SK-N-SH (cell line): ENCODE results near the gene TWF2. TPM values are rescaled to one million over a fixed set of nuclear protein-coding genes. Genes with fewer than 3 reads are reported as not detected.

Experiments
- CTCF ChIA-PET: fragments of 300-600, 350-600 bp; formaldehyde crosslinking; extraction: SDS; loops from one replicate; lab custom pipeline; 2021; lab: Yijun Ruan, JAX
- POLR2A ChIA-PET: fragments of 350-600 bp; sonication (Branson Sonifier 250); formaldehyde crosslinking; extraction: SDS; loops from one replicate; lab custom pipeline; 2020; ENCODE audit warnings: antibody characterized with exemption, inconsistent platforms; lab: Yijun Ruan, JAX
- DNase-seq: peaks from one replicate; pipeline ENCODE4 v3.0.0; 2012
- H2AFZ ChIP-seq: fragments of 200-600 bp; sonication (generic); 2 replicates; pipeline ENCODE4 v1.8.1; 2016; ENCODE audit warnings: antibody characterized with exemption, mild to moderate bottlenecking, low read depth
- H3F3A ChIP-seq: fragments of 200-600 bp; sonication (generic); replicated peaks from 2 replicates; pipeline ENCODE3; 2016; ENCODE audit warnings: antibody characterized with exemption, mild to moderate bottlenecking; ENCODE audit not compliant: insufficient read depth
- H3K27ac ChIP-seq, 2 experiments: fragments of 200-500 bp in 1 of 2; fragments of 200-600 bp in 1 of 2; sonication (Bioruptor generic) in 1 of 2; sonication (generic), shearing (Covaris generic) in 1 of 2; 2 replicates each; pipeline versions ENCODE4 v1.5.1 to v1.6.1; 2014 to 2016; ENCODE audit warnings: low read depth in 2 of 2, inconsistent platforms in 1 of 2, low read length in 1 of 2, mild to moderate bottlenecking in 1 of 2, mixed read lengths in 1 of 2
- H3K27me3 ChIP-seq: fragments of 200-600 bp; sonication (generic), shearing (Covaris generic); 2 replicates; pipeline ENCODE4 v1.6.1; 2016; ENCODE audit warnings: mixed run types; ENCODE audit not compliant: insufficient read depth
- H3K36me3 ChIP-seq, 2 experiments: fragments of 200-500 bp in 1 of 2; fragments of 200-600 bp in 1 of 2; sonication (Bioruptor generic) in 1 of 2; sonication (generic) in 1 of 2; replicated peaks in 1 of 2; 2 replicates each; pipeline versions ENCODE3 to v1.5.1; 2014 to 2016; ENCODE audit warnings: low read length in 1 of 2, mild to moderate bottlenecking in 1 of 2; ENCODE audit not compliant: insufficient read depth in 2 of 2, control insufficient read depth in 1 of 2
- H3K4me1 ChIP-seq, 2 experiments: fragments of 200-500 bp in 1 of 2; fragments of 200-600 bp in 1 of 2; sonication (Bioruptor generic) in 1 of 2; sonication (generic), shearing (Covaris generic) in 1 of 2; 2 replicates each; pipeline versions ENCODE4 v1.5.1 to v1.6.1; 2014 to 2016; ENCODE audit warnings: low read depth in 1 of 2, low read length in 1 of 2, mixed run types in 1 of 2; ENCODE audit not compliant: insufficient read depth in 2 of 2, control insufficient read depth in 1 of 2
- H3K4me2 ChIP-seq: fragments of 200-600 bp; sonication (generic), shearing (Covaris generic); 2 replicates; pipeline ENCODE4 v1.6.1; 2017; ENCODE audit warnings: mixed run types
- H3K4me3 ChIP-seq, 2 experiments: fragments of 200-500 bp in 1 of 2; fragments of 200-600 bp in 1 of 2; sonication (Bioruptor generic) in 1 of 2; sonication (generic), shearing (Covaris generic) in 1 of 2; 2 replicates each; pipeline versions ENCODE4 v1.5.1 to v1.8.1; 2014 to 2016; ENCODE audit warnings: low read depth in 2 of 2, inconsistent platforms in 1 of 2, low read length in 1 of 2, mild to moderate bottlenecking in 1 of 2, mixed read lengths in 1 of 2, moderate library complexity in 1 of 2
- H3K79me2 ChIP-seq: fragments of 200-600 bp; sonication (generic); 2 replicates; pipeline ENCODE4 v1.8.1; 2017; ENCODE audit warnings: mild to moderate bottlenecking; ENCODE audit not compliant: insufficient read depth
- H3K9ac ChIP-seq: fragments of 200-600 bp; sonication (generic); 2 replicates; pipeline ENCODE4 v1.6.1; 2017; ENCODE audit warnings: mixed run types
- H3K9me2 ChIP-seq: fragments of 200-600 bp; sonication (generic); 2 replicates; pipeline ENCODE4 v1.6.1; 2017; ENCODE audit warnings: mixed run types
- H3K9me3 ChIP-seq: fragments of 200-600 bp; sonication (generic); 2 replicates; pipeline ENCODE4 v1.6.1; 2017; ENCODE audit warnings: mixed run types, mild to moderate bottlenecking, moderate library complexity
- H4K20me1 ChIP-seq: fragments of 200-600 bp; sonication (generic); 2 replicates; pipeline ENCODE4 v1.6.1; 2017; ENCODE audit warnings: mild to moderate bottlenecking, mixed run types; ENCODE audit not compliant: insufficient read depth
- ELF1 ChIP-seq: IDR thresholded peaks from 2 replicates; pipeline ENCODE4 v1.4.0; 2012
- EZH2phosphoT487 ChIP-seq: fragments of 200-600 bp; sonication (generic); IDR thresholded peaks from 2 replicates; pipeline ENCODE4 v1.6.1; 2017; ENCODE audit warnings: low read depth, mixed run types, mild to moderate bottlenecking, antibody characterized with exemption, moderate library complexity, borderline replicate concordance
- FOSL2 ChIP-seq: IDR thresholded peaks from 2 replicates; pipeline ENCODE4 v1.4.0; 2012; ENCODE audit warnings: low read depth, mild to moderate bottlenecking, moderate library complexity, borderline replicate concordance
- FOXJ3 ChIP-seq: sonication (generic); formaldehyde crosslinking; IDR thresholded peaks from 2 replicates; pipeline ENCODE4 v1.5.1; 2020; ENCODE audit warnings: mild to moderate bottlenecking, missing genetic modification reagents
- MXI1 ChIP-seq: IDR thresholded peaks from 2 replicates; pipeline ENCODE4 v1.6.1; 2012; ENCODE audit warnings: mild to moderate bottlenecking, low read depth, low read length, improper control_type of control experiment
- NFIC ChIP-seq: IDR thresholded peaks from 2 replicates; pipeline ENCODE4 v1.4.0; 2012; ENCODE audit warnings: borderline replicate concordance
- POLR2AphosphoS5 ChIP-seq: IDR thresholded peaks from 2 replicates; pipeline ENCODE4 v1.6.1; 2012; ENCODE audit warnings: low read depth, low read length
- RFX5 ChIP-seq: IDR thresholded peaks from 2 replicates; pipeline ENCODE4 v1.6.1; 2012; ENCODE audit warnings: mild to moderate bottlenecking, improper control_type of control experiment, low read length
- SIN3A ChIP-seq: IDR thresholded peaks from 2 replicates; pipeline ENCODE4 v1.6.1; 2012; ENCODE audit warnings: low read depth, mild to moderate bottlenecking, low read length, moderate library complexity, borderline replicate concordance
- TEAD4 ChIP-seq: IDR thresholded peaks from 2 replicates; pipeline ENCODE4 v1.4.0; 2012; ENCODE audit warnings: mild to moderate bottlenecking, borderline replicate concordance; ENCODE audit not compliant: insufficient read depth
- YY1 ChIP-seq: IDR thresholded peaks from 2 replicates; pipeline ENCODE4 v1.4.0; 2012; ENCODE audit warnings: low read depth, mild to moderate bottlenecking
- WGBS: methylation state at CpG from one replicate; pipeline ENCODE4 v1.1.6; 2017; ENCODE audit warnings: low lambda C conversion rate; 5-methylcytosine and 5-hydroxymethylcytosine counted together
- polyA plus RNA-seq, 3 experiments: library from polyadenylated mRNA; depleted of rRNA; stranded (reverse); fragments of >200 nt; gene quantifications; 2 replicates each; pipeline ENCODE4 v1.2.3, GENCODE V29; 2012
- TF ChIP-seq, protein P1 (sequence below): IDR thresholded peaks from 2 replicates; pipeline ENCODE4 v1.6.1; 2012; ENCODE audit warnings: mild to moderate bottlenecking, low read depth, low read length, moderate library complexity
- TF ChIP-seq, protein P2 (sequence below): IDR thresholded peaks from 2 replicates; pipeline ENCODE4 v1.4.0; 2012; ENCODE audit warnings: low read depth, borderline replicate concordance
- TF ChIP-seq, protein P3 (sequence below): fragments of 200-600 bp; sonication (generic); IDR thresholded peaks from 2 replicates; pipeline ENCODE4 v1.6.1; 2017; ENCODE audit warnings: antibody characterized with exemption, mild to moderate bottlenecking, moderate library complexity
- TF ChIP-seq, protein P4 (sequence below): IDR thresholded peaks from 2 replicates; pipeline ENCODE4 v1.4.0; 2012; ENCODE audit warnings: low read depth, borderline replicate concordance
- TF ChIP-seq, protein P5 (sequence below): fragments of 150-350 bp; IDR thresholded peaks from 2 replicates; pipeline ENCODE4 v1.6.1; 2017; ENCODE audit warnings: antibody characterized with exemption, low read length, low read depth, borderline replicate concordance
- TF ChIP-seq, protein P6 (sequence below): IDR thresholded peaks from 2 replicates; pipeline ENCODE4 v1.4.0; 2012; ENCODE audit warnings: low read depth
- TF ChIP-seq, protein P7 (sequence below): IDR thresholded peaks from 2 replicates; pipeline ENCODE4; 2012

The TWF2 gene
- polyA plus RNA-seq, 1 of the 3 experiments (the other 2 are of a cell fraction): 188 TPM

DNA sequence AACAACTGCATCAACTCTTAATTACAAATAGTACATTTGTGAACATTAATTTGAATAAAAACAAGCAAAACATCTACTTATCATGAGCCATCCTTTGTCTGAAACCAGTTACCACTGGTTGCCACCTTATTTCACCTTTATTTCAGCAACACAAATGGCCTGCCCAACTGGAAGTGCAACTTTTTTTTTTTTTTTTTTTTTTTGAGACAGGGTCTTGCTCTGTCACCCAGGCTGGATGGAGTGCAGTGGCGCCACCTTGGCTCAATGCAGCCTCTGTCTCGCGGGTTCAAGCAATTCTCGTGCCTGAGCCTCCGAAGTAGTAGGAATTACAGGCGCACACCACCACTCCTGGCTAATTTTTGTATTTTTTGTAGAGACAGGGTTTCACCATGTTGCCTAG, 26.4 kb upstream of the TWF2 start:
- Histone ChIP-seq H3F3A (peaks cover 9% of the 10 kb centered on the region), H3K79me2 (peaks cover 98% of the 10 kb centered on the region), H3K9me3 (no peaks in the 10 kb centered on the region), H3K27ac (no peak overlapping the region), H3K27me3 (no peaks in the 10 kb centered on the region), H4K20me1 (peaks cover 63% of the 10 kb centered on the region), H3K4me3 (no peak overlapping the region), H3K4me1 (no peaks in the 10 kb centered on the region), H2AFZ (no peak overlapping the region), H3K4me2 (no peak overlapping the region), H3K9me2 (no peaks in the 10 kb centered on the region), H3K9ac (no peak overlapping the region), H3K36me3 (peaks cover 65 to 94% of the 10 kb centered on the region in 2 experiments)
- TF ChIP-seq YY1: no peak
- TF ChIP-seq FOSL2: no peak
- TF ChIP-seq ELF1: no peak
- TF ChIP-seq RFX5: no peak
- no peak for TF ChIP-seq SIN3A
- TF ChIP-seq, protein P1, sequence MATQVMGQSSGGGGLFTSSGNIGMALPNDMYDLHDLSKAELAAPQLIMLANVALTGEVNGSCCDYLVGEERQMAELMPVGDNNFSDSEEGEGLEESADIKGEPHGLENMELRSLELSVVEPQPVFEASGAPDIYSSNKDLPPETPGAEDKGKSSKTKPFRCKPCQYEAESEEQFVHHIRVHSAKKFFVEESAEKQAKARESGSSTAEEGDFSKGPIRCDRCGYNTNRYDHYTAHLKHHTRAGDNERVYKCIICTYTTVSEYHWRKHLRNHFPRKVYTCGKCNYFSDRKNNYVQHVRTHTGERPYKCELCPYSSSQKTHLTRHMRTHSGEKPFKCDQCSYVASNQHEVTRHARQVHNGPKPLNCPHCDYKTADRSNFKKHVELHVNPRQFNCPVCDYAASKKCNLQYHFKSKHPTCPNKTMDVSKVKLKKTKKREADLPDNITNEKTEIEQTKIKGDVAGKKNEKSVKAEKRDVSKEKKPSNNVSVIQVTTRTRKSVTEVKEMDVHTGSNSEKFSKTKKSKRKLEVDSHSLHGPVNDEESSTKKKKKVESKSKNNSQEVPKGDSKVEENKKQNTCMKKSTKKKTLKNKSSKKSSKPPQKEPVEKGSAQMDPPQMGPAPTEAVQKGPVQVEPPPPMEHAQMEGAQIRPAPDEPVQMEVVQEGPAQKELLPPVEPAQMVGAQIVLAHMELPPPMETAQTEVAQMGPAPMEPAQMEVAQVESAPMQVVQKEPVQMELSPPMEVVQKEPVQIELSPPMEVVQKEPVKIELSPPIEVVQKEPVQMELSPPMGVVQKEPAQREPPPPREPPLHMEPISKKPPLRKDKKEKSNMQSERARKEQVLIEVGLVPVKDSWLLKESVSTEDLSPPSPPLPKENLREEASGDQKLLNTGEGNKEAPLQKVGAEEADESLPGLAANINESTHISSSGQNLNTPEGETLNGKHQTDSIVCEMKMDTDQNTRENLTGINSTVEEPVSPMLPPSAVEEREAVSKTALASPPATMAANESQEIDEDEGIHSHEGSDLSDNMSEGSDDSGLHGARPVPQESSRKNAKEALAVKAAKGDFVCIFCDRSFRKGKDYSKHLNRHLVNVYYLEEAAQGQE: no peak
- TF ChIP-seq NFIC: no peak
- TF ChIP-seq FOXJ3 (CRISPR knock-in tag): no peak
- TF ChIP-seq, protein P2, sequence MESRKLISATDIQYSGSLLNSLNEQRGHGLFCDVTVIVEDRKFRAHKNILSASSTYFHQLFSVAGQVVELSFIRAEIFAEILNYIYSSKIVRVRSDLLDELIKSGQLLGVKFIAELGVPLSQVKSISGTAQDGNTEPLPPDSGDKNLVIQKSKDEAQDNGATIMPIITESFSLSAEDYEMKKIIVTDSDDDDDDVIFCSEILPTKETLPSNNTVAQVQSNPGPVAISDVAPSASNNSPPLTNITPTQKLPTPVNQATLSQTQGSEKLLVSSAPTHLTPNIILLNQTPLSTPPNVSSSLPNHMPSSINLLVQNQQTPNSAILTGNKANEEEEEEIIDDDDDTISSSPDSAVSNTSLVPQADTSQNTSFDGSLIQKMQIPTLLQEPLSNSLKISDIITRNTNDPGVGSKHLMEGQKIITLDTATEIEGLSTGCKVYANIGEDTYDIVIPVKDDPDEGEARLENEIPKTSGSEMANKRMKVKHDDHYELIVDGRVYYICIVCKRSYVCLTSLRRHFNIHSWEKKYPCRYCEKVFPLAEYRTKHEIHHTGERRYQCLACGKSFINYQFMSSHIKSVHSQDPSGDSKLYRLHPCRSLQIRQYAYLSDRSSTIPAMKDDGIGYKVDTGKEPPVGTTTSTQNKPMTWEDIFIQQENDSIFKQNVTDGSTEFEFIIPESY: no peak
- TF ChIP-seq MXI1: no peak
- TF ChIP-seq, protein P3, sequence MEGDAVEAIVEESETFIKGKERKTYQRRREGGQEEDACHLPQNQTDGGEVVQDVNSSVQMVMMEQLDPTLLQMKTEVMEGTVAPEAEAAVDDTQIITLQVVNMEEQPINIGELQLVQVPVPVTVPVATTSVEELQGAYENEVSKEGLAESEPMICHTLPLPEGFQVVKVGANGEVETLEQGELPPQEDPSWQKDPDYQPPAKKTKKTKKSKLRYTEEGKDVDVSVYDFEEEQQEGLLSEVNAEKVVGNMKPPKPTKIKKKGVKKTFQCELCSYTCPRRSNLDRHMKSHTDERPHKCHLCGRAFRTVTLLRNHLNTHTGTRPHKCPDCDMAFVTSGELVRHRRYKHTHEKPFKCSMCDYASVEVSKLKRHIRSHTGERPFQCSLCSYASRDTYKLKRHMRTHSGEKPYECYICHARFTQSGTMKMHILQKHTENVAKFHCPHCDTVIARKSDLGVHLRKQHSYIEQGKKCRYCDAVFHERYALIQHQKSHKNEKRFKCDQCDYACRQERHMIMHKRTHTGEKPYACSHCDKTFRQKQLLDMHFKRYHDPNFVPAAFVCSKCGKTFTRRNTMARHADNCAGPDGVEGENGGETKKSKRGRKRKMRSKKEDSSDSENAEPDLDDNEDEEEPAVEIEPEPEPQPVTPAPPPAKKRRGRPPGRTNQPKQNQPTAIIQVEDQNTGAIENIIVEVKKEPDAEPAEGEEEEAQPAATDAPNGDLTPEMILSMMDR: no peak
- TF ChIP-seq, protein P4, sequence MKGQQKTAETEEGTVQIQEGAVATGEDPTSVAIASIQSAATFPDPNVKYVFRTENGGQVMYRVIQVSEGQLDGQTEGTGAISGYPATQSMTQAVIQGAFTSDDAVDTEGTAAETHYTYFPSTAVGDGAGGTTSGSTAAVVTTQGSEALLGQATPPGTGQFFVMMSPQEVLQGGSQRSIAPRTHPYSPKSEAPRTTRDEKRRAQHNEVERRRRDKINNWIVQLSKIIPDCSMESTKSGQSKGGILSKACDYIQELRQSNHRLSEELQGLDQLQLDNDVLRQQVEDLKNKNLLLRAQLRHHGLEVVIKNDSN: no peak
- TF ChIP-seq POLR2AphosphoS5: no peak
- TF ChIP-seq EZH2phosphoT487: no peak
- no peak for TF ChIP-seq TEAD4
- TF ChIP-seq, protein P5, sequence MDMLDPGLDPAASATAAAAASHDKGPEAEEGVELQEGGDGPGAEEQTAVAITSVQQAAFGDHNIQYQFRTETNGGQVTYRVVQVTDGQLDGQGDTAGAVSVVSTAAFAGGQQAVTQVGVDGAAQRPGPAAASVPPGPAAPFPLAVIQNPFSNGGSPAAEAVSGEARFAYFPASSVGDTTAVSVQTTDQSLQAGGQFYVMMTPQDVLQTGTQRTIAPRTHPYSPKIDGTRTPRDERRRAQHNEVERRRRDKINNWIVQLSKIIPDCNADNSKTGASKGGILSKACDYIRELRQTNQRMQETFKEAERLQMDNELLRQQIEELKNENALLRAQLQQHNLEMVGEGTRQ: no peak
- TF ChIP-seq, protein P6, sequence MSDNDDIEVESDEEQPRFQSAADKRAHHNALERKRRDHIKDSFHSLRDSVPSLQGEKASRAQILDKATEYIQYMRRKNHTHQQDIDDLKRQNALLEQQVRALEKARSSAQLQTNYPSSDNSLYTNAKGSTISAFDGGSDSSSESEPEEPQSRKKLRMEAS: no peak
- TF ChIP-seq, protein P7, sequence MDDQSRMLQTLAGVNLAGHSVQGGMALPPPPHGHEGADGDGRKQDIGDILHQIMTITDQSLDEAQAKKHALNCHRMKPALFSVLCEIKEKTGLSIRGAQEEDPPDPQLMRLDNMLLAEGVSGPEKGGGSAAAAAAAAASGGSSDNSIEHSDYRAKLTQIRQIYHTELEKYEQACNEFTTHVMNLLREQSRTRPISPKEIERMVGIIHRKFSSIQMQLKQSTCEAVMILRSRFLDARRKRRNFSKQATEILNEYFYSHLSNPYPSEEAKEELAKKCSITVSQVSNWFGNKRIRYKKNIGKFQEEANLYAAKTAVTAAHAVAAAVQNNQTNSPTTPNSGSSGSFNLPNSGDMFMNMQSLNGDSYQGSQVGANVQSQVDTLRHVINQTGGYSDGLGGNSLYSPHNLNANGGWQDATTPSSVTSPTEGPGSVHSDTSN: no peak
- DNase-seq: no peak
- WGBS: 98% methylated on average over 6 of the region's 6 CpGs
- CTCF ChIA-PET: interaction anchor here (2.6 kb wide), 1 partner anchor 45 kb away, joined by 8 read pairs; no protein-coding TSS in a partner anchor
- POLR2A ChIA-PET: no interaction called here
